Kidney (tissue), 14 donors: Measurements from ENCODE around the gene GRK1. TPM values are rescaled to one million over a fixed set of nuclear protein-coding genes. Genes with fewer than 3 reads are reported as not detected.

Experiments used
- DNase-seq, 5 donors: peaks; one replicate each; pipeline ENCODE4 v3.0.0-alpha.2; 2013 to 2020
- FAIRE-seq: peaks from 2 replicates; lab custom pipeline; 2012; peaks lifted over from hg19 to GRCh38; lab: Jason Lieb, UNC
- H3K27ac ChIP-seq, 2 donors: one replicate each; pipeline ENCODE4 v1.7.0; 2013; ENCODE audit warnings: low read depth in 2 of 2, low read length in 2 of 2, inconsistent platforms in 1 of 2
- H3K27me3 ChIP-seq: one replicate; pipeline ENCODE4 v1.7.1; 2013; ENCODE audit warnings: low read length, inconsistent platforms; ENCODE audit not compliant: control insufficient read depth, insufficient read depth
- H3K36me3 ChIP-seq, 3 donors: one replicate each; pipeline versions ENCODE4 v1.7.0 to v1.7.1; 2013; ENCODE audit warnings: low read length in 3 of 3, control low read depth in 1 of 3, inconsistent platforms in 1 of 3; ENCODE audit not compliant: insufficient read depth in 3 of 3, control insufficient read depth in 2 of 3
- H3K4me1 ChIP-seq, 3 donors: one replicate each; pipeline versions ENCODE4 v1.7.0 to v1.7.1; 2013; ENCODE audit warnings: low read length in 3 of 3, inconsistent platforms in 1 of 3, low read depth in 1 of 3; ENCODE audit not compliant: control insufficient read depth in 2 of 3, insufficient read depth in 2 of 3
- H3K4me3 ChIP-seq, 3 donors: one replicate each; pipeline versions ENCODE4 v1.7.0 to v1.8.1; 2013; ENCODE audit warnings: low read length in 3 of 3, control low read depth in 1 of 3, inconsistent platforms in 1 of 3
- H3K9ac ChIP-seq, 3 donors: one replicate each; pipeline versions ENCODE4 v1.7.0 to v1.7.1; 2013; ENCODE audit warnings: low read length in 3 of 3, control low read depth in 1 of 3, inconsistent platforms in 1 of 3
- H3K9me3 ChIP-seq, 3 donors: one replicate each; pipeline versions ENCODE4 v1.7.0 to v1.7.1; 2013; ENCODE audit warnings: low read length in 3 of 3, control low read depth in 1 of 3, inconsistent platforms in 1 of 3; ENCODE audit not compliant: control insufficient read depth in 2 of 3, insufficient read depth in 1 of 3
- intact Hi-C: fragments of 100-400 bp; cut with DNase I; formaldehyde crosslinking; loops from one replicate; pipeline ENCODE4 v1.11.1; 2022
- polyA plus RNA-seq: library from polyadenylated mRNA; stranded (reverse); fragments of 350-450 nt; fragmentation: Illumina TruSeq; extraction: RNeasy Lipid Tissue Mini Kit (QIAGEN cat#74804); gene quantifications from one replicate; pipeline ENCODE4 v1.2.3, GENCODE V29; 2014; ENCODE audit warnings: low read depth, low replicate concordance; ENCODE audit not compliant: insufficient read depth
- total RNA-seq: library from RNA; stranded (reverse); fragmentation: NEBNext Ultra II Directional; extraction: Animal tissue kit (Norgen Biotek cat#: 25700); gene quantifications from one replicate; pipeline ENCODE4 v1.2.1, GENCODE V29; 2021
- TF ChIP-seq, protein P1 (sequence below): IDR thresholded peaks from 3 replicates; pipeline ENCODE4 v1.5.1; 2012; ENCODE audit warnings: mild to moderate bottlenecking, moderate library complexity, borderline replicate concordance; ENCODE audit not compliant: insufficient read depth; ENCODE audit errors: extremely low read depth
- donor health status: control.
- donor health status: control.
- donor health status: control.
- donor health status: control.
- donor health status: control.
- donor health status: DM: yes; HTN: yes; CAD: no.
- donor health status: Normal renal cell carcinoma (clear cell type).

The GRK1 gene
- total and polyA plus RNA-seq, 2 donors from 2014 or later, result not detected

GRCh38 chr13:113663934-113664333, 3.1 kb upstream of the GRK1 start:
- TF ChIP-seq, protein P1, sequence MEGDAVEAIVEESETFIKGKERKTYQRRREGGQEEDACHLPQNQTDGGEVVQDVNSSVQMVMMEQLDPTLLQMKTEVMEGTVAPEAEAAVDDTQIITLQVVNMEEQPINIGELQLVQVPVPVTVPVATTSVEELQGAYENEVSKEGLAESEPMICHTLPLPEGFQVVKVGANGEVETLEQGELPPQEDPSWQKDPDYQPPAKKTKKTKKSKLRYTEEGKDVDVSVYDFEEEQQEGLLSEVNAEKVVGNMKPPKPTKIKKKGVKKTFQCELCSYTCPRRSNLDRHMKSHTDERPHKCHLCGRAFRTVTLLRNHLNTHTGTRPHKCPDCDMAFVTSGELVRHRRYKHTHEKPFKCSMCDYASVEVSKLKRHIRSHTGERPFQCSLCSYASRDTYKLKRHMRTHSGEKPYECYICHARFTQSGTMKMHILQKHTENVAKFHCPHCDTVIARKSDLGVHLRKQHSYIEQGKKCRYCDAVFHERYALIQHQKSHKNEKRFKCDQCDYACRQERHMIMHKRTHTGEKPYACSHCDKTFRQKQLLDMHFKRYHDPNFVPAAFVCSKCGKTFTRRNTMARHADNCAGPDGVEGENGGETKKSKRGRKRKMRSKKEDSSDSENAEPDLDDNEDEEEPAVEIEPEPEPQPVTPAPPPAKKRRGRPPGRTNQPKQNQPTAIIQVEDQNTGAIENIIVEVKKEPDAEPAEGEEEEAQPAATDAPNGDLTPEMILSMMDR, result no peak
- DNase-seq (peak in 2 of 5 donors; percentile 24 to 26), FAIRE-seq (no peak)
- no peak overlapping the region for H3K4me3 ChIP-seq
- H3K9me3 ChIP-seq, result peaks cover 0 to 12% (median 0%) of the 10 kb centered on the region in 3 donors
- no peak overlapping the region for H3K9ac ChIP-seq
- no peaks in the 10 kb centered on the region for H3K27me3 ChIP-seq
- no peak overlapping the region for H3K27ac ChIP-seq
- peaks cover 0 to 2% (median 0%) of the 10 kb centered on the region in 3 donors for H3K4me1 ChIP-seq
- intact Hi-C loops, result no loop called here
- H3K36me3 ChIP-seq, result no peaks in the 10 kb centered on the region

DNA sequence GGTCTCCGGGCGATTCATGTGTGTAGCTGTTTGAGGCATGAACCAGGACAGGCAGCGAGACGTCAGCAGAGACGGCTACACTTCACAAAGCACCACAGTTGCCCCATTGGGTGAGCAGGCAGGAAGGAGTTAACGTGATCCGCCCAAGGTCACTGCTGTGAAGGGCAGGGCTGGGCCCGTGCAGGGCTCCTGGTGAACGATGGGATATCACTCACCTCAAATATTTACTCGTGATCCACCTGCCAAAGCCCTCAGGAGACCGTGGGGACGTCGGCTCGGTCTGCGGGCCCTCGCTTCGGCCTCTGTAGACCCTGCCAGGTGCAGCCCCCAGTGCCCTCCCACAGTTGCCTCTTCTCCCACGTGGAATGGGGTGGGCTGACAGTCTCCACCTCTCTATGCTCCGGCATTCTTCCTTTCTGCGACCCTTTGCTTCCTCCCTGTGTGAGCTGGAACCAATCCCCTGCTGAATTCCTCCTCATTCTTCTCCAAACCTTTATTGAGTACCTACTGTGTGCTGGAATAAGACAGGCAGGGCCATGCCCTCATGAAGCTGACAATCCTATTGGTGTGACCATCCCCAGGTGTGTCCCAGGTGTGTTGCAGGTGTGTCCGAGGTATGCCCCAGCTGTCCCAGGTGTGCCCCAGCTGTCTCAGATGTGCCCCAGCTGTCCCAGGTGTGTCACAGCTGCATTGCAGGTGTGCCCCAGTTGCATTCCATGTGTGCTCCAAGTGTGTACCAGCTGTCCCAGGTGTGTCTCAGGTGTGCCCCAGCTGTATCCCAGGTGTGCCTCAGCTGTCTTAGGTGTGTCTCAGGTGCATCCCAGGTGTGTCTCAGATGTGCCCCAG, 2.0 kb upstream of the GRK1 start:
- DNase-seq (peak in 2 of 5 donors; percentile 38 to 41), FAIRE-seq (no peak)
- TF ChIP-seq, protein P1, result no peak
- Histone ChIP-seq H3K4me1 (peaks cover 0 to 2% (median 0%) of the 10 kb centered on the region in 3 donors), H3K9ac (no peak overlapping the region), H3K36me3 (no peaks in the 10 kb centered on the region), H3K4me3 (no peak overlapping the region), H3K9me3 (peaks cover 0 to 12% (median 0%) of the 10 kb centered on the region in 3 donors), H3K27me3 (no peaks in the 10 kb centered on the region), H3K27ac (no peak overlapping the region)
- intact Hi-C loops, result no loop called here

DNA sequence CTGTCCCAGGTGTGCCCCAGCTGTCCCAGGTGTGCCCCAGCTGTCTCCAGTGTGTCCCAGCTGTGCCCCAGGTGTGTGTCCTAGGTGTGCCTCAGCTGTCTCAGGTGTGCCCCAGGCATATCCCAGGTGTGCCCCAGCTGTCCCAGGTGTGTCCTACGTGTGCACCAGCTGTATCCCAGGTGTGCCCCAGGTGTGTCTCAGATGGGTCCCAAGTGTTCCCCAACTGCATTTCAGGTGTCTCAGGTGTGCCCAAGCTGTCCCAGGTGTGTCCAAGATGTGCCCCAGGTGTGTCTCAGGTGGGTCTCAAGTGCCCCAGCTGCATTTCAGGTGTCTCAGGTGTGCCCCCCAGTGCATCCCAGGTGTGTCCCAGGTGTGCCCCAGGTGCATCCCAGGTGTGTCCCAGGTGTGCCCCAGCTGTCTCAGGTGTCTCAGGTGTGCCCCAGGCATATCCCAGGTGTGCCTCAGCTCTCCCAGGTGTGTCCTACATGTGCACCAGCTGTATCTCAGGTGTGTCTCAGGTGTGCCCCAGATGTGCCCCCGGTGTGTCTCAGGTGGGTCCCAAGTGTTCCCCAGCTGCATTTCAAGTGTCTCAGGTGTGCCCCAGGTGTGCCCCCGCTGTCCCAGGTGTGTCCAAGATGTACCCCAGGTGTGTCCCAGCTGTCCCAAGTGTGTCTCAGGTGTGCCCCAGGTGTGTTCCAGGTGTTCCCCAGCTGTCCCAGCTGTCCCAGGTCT, 1.3 kb upstream of the GRK1 start:
- DNase-seq (peak in 2 of 5 donors; percentile 36 to 38), FAIRE-seq (no peak)
- TF ChIP-seq, protein P1, result no peak
- H3K9me3 ChIP-seq, result peaks cover 0 to 12% (median 0%) of the 10 kb centered on the region in 3 donors
- no peak overlapping the region for H3K9ac ChIP-seq
- H3K27me3 ChIP-seq, result no peaks in the 10 kb centered on the region
- H3K4me1 ChIP-seq, result peaks cover 0 to 2% (median 0%) of the 10 kb centered on the region in 3 donors
- intact Hi-C loops, result no loop called here
- H3K4me3 ChIP-seq, result no peak overlapping the region
- H3K27ac ChIP-seq, result no peak overlapping the region
- no peaks in the 10 kb centered on the region for H3K36me3 ChIP-seq
